LHCN-M2 (cell line): ENCODE results near the gene RFT1. TPM values are rescaled to one million over a fixed set of nuclear protein-coding genes. Genes with fewer than 3 reads are reported as not detected.
A peak's percentile ranks its signal among the peaks of the same experiment; 100 is the strongest.

Source experiments
- DNase-seq: peaks from one replicate; pipeline ENCODE4 v3.0.0-alpha.2; 2012; ENCODE audit warnings: low read depth
- polyA plus RNA-seq: library from polyadenylated mRNA; unstranded; fragments of >200 nt; gene quantifications from one replicate; pipeline ENCODE4 v1.2.1, GENCODE V29; 2012; ENCODE audit warnings: missing spikeins
- total RNA-seq: library from RNA; depleted of rRNA; stranded (reverse); fragments of >200 nt; gene quantifications from 2 replicates; pipeline ENCODE4 v1.2.3, GENCODE V29; 2014; rRNA removed

RFT1 gene, protein sequence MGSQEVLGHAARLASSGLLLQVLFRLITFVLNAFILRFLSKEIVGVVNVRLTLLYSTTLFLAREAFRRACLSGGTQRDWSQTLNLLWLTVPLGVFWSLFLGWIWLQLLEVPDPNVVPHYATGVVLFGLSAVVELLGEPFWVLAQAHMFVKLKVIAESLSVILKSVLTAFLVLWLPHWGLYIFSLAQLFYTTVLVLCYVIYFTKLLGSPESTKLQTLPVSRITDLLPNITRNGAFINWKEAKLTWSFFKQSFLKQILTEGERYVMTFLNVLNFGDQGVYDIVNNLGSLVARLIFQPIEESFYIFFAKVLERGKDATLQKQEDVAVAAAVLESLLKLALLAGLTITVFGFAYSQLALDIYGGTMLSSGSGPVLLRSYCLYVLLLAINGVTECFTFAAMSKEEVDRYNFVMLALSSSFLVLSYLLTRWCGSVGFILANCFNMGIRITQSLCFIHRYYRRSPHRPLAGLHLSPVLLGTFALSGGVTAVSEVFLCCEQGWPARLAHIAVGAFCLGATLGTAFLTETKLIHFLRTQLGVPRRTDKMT
- 23.2 and 31.6 TPM in 2 replicates for total RNA-seq
- 18.8 TPM for polyA plus RNA-seq

GRCh38 chr3:53130179-53131061 lies at the start of gene RFT1:
TSS of gene RFT1 (minus strand) at chr3:53130435. CDS start at chr3:53130400, 35 bp downstream.
- DNase-seq = peak; percentile 95

- no peak for DNase-seq
These were observed 49.3 kb upstream of the RFT1 start for GRCh38 chr3:53179580-53179979.

DNA sequence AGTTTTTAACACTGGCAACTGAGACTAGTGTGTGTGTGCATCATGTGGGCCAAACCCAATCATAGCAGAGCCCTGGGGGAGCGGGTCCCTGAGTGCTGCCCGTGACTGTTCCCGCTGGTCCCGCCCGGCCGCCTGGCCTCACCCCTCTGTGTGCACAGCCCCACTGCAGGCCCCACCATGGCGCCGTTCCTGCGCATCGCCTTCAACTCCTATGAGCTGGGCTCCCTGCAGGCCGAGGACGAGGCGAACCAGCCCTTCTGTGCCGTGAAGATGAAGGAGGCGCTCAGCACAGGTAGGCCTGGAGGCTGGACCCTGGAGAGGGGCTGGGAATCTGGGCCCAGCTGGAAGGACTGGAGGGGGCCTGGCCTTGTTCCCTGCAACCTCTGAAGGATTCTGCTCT lies 48.0 kb upstream of the RFT1 start:
- DNase-seq = no peak

- DNase-seq = peak; percentile 37
These were observed 45.6 kb upstream of the RFT1 start for GRCh38 chr3:53175613-53176540.

GRCh38 chr3:53174346-53175250 lies 44.4 kb upstream of the RFT1 start:
- no peak for DNase-seq

DNA sequence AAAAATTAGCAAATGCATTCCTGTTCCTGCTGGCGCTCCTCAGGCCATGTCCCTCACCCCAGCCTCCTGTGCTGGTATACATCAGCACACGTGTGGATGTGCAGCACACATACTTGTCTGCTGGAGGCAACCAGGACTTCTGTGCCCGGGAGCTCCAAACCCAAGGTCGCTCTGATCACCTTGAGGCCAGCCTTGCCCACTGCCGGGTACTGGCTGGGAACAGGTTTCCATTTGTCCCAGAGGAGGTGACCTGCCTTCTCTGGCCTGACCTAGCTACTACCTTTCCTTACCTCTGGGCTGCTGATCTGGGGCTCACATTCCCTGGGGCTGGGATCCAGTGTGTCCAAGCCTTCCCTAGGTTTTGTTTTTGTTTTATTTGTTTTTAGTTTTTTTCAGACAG lies 42.9 kb upstream of the RFT1 start:
- no peak for DNase-seq

DNA sequence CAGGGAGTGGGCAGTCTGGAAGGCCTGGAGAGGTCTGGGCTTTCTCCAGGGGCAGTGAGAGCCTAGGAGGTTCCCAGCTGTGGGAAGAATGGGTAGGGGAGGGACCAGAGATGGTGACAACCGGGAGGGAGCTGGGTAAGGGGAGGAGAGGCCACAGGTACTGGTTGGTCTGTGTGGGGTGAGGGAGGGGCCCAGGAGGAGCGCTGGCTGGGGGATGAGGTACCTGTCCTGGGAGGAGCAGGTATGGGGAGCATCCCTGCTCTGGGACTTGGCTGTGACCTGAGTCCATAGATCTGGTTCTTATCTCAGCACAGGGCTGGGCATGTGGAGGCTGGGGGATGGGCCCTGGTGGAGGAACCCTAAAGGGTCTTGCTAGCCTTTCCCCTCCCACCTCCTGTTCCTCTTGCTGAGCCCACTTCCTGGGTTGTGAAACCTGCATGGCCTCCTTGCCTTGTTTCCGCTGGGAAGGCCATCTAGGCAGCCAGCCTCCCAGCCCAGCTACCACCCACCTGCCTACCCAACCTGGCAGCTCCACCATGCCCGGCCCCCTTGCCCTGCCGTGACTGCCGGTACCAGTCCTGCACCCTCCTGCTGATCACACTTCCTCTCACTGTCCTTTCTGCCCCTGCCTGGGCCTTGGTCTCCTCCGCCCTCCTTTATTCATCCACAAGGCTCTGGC lies 41.7 kb upstream of the RFT1 start:
- DNase-seq = no peak

GRCh38 chr3:53171064-53171418 lies 40.8 kb upstream of the RFT1 start:
- no peak for DNase-seq

GRCh38 chr3:53170325-53171063 lies 40.3 kb upstream of the RFT1 start:
- DNase-seq = no peak

DNA sequence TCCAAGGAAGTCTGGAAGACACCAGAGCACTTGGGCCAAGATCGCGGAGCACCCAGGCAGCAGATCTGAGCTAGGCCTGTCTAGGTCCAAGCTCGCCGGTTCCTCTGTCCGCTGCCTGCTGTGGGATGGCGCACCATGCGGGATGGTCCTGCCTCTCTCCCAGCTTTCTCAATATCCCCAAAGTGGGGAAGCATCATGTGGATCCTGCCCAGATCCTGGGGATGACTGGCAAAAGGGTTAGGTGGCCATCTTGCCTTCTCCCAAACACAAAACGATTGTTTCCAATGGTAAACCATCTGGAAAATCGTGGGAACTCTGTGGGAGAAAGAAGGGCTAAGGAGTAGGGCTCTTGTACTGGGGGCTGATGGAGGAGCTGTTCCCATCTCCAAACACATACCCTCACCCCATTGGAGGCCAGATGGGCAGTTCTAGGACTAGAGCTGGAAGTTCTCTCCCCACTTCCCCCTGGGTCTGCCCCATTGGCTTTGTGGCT lies 39.6 kb upstream of the RFT1 start:
- DNase-seq = no peak

- no peak for DNase-seq
These were observed 39.0 kb upstream of the RFT1 start for GRCh38 chr3:53169045-53169831.

- no peak for DNase-seq
These were observed 38.1 kb upstream of the RFT1 start for GRCh38 chr3:53168175-53168923.

DNA sequence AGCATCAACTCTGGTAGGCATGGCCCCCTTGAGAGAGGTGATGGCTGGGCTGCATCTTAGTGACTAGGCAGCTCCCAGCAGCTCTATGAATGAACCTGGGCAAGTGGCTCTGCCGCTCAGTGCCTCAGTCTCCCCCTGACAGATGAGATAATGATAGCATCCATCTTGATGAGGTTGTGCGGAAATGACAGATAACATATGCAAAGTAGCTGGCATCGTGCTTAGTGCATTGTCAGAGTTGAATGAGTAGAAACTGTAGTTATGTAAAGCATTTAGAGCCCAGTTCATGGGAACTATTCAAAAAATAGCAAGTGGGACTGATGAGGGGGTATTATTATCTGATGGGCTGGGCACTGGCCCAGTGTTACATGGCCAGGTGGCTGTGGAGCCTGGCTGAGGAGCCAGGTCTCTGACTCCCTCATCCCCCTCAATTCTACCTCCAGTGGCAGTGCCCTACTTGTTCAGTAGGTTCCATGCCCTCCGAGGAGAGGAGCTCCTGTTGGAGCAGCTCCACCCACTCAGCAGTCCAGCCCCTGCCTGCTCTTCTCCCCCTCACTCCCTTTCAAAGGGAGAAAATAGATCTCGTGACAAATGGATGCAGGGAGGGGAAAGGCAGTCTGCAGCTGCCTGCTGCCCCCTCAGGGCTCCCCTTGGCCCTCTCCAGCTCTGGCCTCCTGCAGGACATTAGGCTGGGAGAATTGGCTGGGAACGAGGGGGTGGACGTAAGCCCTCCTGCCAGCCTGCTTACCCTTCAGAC lies 37.4 kb upstream of the RFT1 start:
- DNase-seq = no peak

DNA sequence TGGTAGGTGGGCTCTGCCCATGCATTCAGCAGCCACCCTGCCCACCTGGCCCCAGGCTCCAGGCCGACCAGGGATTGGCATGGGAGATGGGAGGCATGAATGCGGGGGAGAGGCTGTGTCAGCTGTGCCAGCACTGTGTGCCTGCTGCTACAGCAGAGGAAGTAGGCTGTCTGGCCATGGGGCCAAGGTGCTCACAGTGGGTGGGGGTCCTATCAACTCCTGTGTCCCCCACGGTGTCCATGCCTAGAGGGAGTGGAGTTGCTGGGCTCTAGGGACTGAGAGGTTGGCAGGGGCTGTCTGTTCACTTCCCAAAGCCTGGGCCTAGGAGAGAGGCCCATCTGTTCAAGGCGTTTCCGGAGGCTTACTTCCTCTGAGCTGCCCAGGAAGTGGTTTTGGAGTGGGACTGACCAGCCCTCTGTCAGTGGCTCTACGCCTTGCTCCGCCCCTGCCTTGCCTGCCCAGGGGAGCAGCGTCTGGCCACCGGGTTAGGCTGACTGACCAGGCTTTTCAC lies 36.6 kb upstream of the RFT1 start:
- DNase-seq = peak; percentile 85

- no peak for DNase-seq
These were observed 36.0 kb upstream of the RFT1 start for GRCh38 chr3:53166206-53166605.

DNA sequence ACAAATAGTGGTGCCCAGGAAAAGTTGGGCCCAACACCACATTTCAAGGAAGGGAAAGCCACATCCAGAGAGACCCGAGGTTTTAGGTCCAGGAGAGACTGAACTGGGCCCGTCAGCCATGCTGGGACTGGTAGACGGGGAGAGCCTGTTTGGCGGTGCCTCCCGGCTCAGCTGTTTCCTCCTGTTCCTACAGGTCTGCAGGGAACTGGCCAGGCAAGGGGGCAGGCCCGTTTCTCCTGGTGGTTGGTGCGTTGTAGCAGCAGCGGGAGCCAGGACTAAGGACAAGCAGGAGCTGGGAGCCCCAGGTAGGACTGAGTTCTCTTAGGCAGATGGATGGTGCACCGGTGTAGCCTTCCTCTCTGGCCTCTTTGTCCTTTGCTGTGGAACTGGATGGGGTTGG lies 34.7 kb upstream of the RFT1 start:
- DNase-seq = no peak
